ENCODE results near the gene COA8. TPM values are rescaled to one million over a fixed set of nuclear protein-coding genes. Genes with fewer than 3 reads are reported as not detected.

Gene COA8
- total and polyA plus RNA-seq, 10 of the 15 experiments (the other 5 are each of a cell fraction or from before 2014, with no cell fraction given) = 6.1 to 69.5 (median 25.8) TPM

GRCh38 chr14:103526914-103527248 lies 35.9 kb upstream of the COA8 start:
- ChIA-PET CTCF (interaction anchor here (1.2 to 5.3 kb wide), 2 partner anchors 8 to 35 kb away, joined by 4 to 39 read pairs; partner anchors contain the start of gene BAG5), RAD21 (ENCODE audit: unreplicated experiment) (interaction anchor here (1.2 to 1.7 kb wide), 2 partner anchors 14 to 20 kb away, joined by 3 to 9 read pairs; no protein-coding TSS in a partner anchor), POLR2A (interaction anchor here (1.3 kb wide), 1 partner anchor 37 kb away, joined by 4 read pairs; no protein-coding TSS in a partner anchor), SMC1A (ENCODE audit: uncharacterized antibody, unreplicated experiment) (interaction anchor here (0.6 to 2.6 kb wide), 4 partner anchors 9 to 387 kb away, joined by 3 to 11 read pairs (median 3); no protein-coding TSS in a partner anchor)
- DNase-seq (ENCODE audit: low read depth, low spot score) (no peak), ATAC-seq (no peak), FAIRE-seq (no peak)
- no TSS peak for BruUV-seq (replicated peaks)
- no peak overlapping the region for H2AFZ ChIP-seq (ENCODE audit: control insufficient read depth, low read depth, low read length)
- peaks cover 29% of the 10 kb centered on the region for H3K4me1 ChIP-seq (ENCODE audit: control insufficient read depth, insufficient read depth, low read length)
- in situ Hi-C loops (cut with MboI) = no loop called here
- H3K4me3 ChIP-seq = peak overlapping the region; percentile 49; the same call in 1 of the 2 replicates
- H4K20me1 ChIP-seq (ENCODE audit: control insufficient read depth, insufficient read depth) = no peaks in the 10 kb centered on the region
- TF ChIP-seq NKRF (conservative IDR thresholded peaks at IDR 0.05) = 0 out of 2 replicates have a peak, but pooled peaks have one; percentile 18
- no peak for TF ChIP-seq MEF2B (IDR thresholded peaks at IDR 0.05; ENCODE audit: partially characterized antibody, poor library complexity, severe bottlenecking)
- no peaks in the 10 kb centered on the region for H3K36me3 ChIP-seq (ENCODE audit: control insufficient read depth in 2 of 2, insufficient read depth in 2 of 2, low read length in 1 of 2)
- intact Hi-C loops (cut with micrococcal nuclease; ENCODE audit: unreplicated experiment) = no loop called here
- no peaks in the 10 kb centered on the region; the same call in 2 of the 3 replicates for H3K9me3 ChIP-seq (replicated peaks; ENCODE audit: control insufficient read depth, insufficient read depth, low read length)
- WGBS (ENCODE audit: insufficient coverage, insufficient replicate concordance, low lambda C conversion rate, missing lambda C conversion rate) = 100% methylated on average over 1 of the region's 1 CpG
- H3K27ac ChIP-seq (ENCODE audit: control insufficient read depth, insufficient read depth) = peak overlapping the region; percentile 61; the same call in 1 of the 2 replicates
- H3K4me2 ChIP-seq (ENCODE audit: control insufficient read depth, insufficient read depth) = peak overlapping the region; percentile 91
- H3K79me2 ChIP-seq (ENCODE audit: control insufficient read depth, insufficient read depth, low read length) = peaks cover 30% of the 10 kb centered on the region
- H3K9ac ChIP-seq (ENCODE audit: control insufficient read depth, insufficient read depth, low read length) = no peak overlapping the region; the same call in 1 of the 2 replicates
- peaks cover 2% of the 10 kb centered on the region in 2 experiments; a peak in 2 of 4 replicates for H3K27me3 ChIP-seq (replicated peaks in 1 of 2; ENCODE audit: control insufficient read depth in 2 of 2, insufficient read depth in 2 of 2, low read length in 1 of 2)
